ENCODE data around the gene APLP2.
"Not testable (repeated sequence)": the region's sequence is repeated elsewhere in the genome, so short reads cannot be mapped to it uniquely, and the experiment has no call there.

The APLP2 gene

DNA sequence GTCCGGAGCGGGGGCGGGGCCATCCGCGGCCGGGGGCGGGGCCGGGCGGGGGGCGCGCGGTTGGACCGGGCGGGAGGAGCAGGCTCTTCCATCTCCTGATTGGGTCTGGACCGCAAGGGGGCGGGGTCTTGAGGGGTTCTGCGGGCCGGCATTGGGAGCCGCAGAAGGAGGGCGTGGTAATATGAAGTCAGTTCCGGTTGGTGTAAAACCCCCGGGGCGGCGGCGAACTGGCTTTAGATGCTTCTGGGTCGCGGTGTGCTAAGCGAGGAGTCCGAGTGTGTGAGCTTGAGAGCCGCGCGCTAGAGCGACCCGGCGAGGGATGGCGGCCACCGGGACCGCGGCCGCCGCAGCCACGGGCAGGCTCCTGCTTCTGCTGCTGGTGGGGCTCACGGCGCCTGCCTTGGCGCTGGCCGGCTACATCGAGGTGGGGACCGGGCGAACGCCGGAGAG, at the start of gene APLP2:
APLP2 (plus strand) TSS at position 236 of the 450 bp plus-strand sequence; CDS start at position 320, 84 bp downstream.
- DNase-seq = peak; percentile 95 to 98

DNA sequence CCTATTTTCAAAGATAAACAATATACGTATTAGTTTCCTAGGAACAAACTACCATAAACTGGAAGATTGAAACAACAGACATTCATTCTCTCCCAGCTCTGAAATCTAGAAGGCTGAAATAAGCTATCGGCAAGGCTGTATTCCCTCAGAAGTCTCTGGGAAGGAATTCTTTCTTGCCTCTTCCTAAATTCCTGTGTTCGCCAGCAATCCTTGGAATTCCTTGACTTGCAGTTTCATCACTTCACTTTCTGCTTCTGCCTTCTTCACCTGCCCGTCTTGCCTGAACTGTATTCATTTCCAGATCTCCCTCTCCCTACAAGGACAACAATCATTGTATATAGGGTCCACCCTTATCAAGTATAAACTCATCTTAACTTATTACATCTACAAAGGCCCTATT, 49.4 kb upstream of the APLP2 start:
- DNase-seq = no peak

DNA sequence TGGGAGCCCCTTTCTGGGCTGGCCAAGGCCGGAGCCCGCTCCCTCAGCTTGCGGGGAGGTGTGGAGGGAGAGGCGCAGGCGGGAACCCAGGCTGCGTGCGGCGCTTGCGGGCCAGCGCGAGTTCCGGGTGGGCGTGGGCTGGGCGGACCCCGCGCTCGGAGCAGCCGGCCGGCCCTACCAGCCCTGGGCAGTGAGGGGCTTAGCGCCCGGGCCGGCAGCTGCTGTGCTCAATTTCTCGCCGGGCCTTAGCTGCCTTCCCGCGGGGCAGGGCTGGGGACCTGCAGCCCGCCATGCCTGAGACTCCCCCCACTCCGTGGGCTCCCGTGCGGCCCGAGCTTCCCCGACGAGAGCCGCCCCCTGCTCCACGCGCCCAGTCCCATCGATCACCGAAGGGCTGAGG, 48.1 kb upstream of the APLP2 start:
- DNase-seq = not testable (repeated sequence)

DNA sequence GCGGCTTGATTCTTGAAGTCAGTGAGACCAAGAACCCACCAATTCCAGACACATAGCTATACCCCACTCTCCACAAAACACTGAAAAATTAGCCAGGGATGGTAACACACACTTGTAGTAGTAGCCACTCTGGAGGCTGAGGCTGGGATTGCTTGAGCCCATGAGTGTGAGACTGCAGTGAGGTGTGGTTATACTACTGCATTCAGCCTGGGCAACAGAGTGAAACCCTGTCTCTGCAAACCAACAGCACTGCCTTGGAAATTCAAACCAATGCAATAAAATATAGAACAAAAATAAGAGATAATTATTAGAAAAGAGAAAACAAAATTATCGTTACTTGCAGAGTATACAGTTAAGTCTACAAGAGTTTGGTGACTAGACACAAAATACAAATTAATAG, 46.9 kb upstream of the APLP2 start:
- no peak for DNase-seq

DNA sequence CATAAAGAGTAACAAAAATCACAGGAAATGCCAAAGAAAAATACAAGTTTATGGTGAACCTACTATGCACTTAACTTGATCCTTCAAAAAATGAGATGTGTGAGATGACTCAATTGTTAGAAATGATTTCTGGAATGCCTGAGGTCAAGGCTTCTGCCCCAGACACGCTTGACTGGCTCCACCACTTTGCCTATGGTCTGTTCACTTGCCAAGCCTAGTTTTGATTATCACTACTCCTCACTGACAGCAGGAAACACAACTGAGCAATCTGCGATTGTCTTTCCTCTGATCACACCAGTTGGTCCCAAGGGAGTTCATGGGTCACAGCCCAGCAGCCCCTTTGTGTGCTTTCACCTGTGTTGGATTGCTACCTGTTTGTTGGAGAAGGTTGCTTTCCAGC, 46.5 kb upstream of the APLP2 start:
- no peak for DNase-seq

DNA sequence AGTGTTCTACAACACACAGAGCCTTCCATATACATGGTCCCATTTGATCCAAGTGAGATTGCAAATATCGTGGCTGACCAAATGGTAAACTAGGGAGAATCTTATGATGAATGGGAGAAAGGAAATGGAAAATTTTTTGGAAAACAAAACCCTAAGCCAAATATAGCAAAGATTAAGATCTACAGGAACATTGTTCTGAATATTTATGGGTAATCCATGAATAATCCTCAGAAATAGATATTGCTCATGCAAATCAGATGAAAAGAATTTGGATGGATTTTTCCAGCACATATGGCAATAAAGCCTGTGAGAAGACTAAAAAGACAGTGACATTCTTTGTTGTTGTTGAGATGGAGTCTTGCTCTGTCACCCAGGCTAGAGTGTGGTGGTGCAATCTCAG, 45.3 kb upstream of the APLP2 start:
- no peak for DNase-seq

DNA sequence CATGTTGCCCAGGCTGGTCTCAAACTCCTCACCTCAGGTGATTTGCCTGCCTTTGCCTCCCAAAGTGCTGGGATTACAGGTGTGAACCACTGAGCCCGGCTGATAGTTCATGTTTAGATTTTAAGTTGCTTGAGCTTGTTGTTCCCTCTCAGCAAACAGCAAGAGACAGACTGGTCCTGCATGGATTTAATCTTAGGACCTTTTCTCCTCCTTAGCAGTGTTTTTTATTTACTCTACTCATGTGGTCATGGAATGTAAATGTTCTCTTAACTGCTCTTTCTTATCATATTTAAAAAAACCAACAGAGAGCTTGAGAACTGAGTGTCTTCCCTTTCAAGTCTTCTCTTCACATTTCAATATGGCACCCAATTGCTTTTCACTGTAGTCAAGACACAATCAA, 44.3 kb upstream of the APLP2 start:
- no peak for DNase-seq

DNA sequence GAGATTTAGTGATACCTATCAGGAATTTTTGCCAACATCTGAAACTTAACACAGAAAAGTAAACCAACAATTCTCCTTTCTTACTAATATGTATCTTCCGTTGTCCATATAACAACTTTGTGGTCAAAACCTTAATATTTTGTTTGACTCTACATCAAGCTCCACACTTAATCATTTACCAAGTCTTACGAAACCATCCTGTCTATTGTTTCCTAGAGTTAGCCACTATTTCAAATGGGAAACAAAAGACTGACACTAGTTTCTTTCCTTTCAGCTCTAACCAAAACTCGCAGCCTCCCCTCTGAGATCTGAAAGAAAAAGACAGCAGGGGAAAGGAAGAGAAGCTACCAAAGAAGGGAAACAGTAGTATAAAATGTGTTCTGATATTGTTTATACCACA, 40.6 kb upstream of the APLP2 start:
- no peak for DNase-seq

DNA sequence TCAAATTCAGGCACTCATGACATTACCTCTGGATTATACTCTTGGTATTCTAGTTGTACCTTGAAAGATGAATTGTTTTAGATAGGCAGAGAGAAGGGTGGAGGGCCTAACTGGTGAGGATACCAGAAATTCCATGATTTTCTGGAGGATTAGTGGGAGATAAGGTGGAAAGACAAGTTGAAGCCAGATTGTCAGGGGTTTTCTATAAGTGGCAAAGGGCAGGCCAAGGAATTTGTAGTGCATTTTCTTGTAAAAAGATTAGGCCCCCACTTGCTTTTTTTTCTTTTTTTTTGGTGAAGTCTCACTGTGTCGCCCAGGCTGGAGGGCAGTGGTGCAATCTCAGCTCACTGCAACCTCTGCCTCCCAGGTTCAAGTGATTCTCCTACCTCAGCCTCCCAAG, 38.6 kb upstream of the APLP2 start:
- DNase-seq = no peak

DNA sequence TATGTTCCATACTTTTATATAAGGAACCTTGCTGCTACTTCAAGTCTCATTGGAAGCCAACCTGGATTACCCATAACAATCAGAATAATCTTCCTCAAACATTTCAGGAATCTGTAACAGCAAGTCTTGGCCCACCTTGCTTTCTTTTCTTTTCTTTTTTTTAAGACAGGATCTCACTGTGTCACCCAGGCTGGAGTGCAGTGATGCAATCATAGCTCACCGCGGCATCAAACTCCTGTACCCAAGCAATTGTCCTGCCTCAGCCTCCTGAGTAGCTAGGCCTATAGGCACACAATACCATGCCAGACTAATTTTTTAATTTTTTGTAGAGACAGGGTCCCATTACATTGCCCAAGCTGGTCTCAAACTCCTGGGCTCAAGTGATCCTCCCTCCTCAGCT, 37.7 kb upstream of the APLP2 start:
- DNase-seq = no peak

DNA sequence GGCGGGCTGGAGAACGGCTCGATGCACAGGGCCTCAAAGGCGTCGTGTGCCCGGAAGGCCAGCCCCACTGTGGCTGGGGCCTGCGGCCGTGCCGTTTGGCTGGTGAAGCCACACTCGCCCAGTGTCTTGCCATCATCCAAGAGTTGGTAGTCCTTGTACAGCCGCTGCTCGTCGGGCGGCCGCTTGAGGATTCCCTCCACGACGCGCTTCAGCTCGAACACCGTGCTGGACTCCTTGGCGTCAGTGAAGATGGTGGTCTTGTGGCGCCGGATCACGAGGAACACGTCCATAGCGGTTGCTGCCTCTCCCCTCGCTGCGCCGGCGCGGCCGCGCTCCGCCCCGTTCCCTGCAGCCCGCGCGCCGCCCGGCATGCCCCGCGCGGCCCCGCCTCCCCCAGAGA, 36.8 kb upstream of the APLP2 start:
- DNase-seq = no peak

DNA sequence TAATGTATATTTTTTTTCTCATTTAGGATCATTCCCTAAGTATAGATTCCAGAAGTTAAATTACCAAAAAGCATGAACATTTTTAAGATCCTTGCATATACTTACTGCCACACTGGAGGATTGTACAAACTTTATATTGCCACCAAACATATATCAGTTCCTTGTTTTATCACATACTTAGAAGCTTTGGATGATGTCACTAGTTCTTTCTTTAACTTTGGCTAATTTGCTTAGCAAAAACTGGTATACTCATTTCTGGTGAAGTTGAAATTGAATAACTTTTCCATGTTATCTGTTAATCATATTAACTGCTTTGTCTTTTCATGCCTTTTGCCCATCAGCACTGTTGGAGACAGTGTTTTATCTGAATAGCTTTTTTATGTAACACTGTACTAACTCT, 35.5 kb upstream of the APLP2 start:
- DNase-seq = no peak

DNA sequence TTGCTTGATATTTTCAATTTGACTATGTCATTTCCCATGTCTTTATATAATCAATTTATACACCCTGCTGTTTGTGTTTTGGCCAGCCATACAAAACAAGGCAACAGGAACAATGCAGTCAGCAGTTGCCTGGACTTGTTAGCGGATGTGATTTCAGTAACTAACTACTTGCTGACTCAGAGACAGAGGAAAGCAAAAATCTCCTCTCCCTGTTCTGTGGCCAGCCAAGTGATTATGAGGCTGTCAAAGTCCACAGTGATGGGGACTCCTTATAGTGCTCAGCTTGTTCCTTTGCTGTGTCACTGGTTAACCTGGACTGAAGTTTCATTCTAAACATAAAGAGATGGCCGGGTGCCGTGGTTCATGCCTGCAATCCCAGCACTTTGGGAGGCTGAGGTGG, 32.6 kb upstream of the APLP2 start:
- DNase-seq = no peak

DNA sequence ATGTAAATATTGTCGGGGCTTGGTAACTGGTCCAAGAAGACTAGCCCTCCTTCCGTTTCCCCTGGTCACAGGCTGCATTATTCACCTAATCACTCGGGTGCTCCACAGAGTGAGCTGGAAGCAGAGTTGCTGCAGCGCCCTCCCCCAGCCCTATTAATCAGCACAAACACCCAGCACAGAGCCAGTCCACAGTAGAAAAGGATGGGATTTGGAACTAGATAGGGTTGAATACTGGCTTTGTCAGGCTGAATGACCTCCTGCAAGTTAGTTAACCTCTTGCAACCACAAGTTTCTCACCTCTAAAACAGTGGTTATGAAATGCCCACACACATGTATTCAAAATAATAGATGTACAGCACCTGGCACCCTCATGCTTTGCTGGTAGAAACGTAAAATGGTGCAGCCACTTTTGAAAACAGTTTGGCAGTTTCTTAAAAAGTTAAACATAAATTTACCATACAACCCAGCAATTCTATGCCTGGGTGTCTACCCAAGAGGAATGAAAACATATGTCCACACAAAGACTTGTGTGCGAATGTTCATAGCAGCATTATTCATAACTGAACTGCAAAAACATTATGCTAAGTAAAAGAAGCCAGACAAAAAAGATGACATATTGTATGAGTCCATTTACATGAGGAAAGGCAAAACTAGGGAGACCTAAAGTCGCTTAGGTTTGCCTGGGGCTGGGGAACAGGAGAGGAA, 31.7 kb upstream of the APLP2 start:
- DNase-seq = peak in 1 of 2 experiments; percentile 39

DNA sequence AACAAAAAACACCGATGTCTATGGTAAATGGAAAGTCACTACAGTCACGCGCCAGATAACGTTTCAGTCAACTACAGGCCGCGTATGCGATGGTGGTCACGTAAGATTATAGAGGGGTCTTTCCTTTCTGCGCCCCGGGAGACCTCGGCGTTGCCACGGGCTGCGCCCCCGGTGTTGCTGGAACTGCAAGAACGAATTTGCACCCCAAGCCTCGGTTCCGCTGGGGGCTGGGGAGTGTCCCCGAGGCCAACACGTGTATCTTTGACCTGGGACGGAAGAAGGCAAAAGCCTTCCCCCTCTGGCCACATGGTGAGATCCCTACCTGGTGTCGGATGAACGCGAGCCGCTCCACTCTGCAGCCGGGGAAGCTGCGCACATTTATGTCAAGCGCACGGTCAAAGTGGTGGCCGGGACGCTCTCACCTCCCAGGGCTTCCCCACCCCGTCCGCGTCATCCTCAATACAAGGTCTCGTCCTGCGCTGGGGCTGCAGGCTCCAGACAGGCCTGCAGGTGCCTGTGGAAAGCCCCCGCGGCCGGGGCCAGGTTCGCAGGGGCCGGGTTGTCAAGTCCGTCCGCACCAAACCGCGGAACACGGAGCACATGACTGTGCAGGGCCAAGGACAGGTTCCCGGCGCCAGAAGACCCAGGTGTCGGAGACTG, 29.3 kb upstream of the APLP2 start:
- DNase-seq = no peak

DNA sequence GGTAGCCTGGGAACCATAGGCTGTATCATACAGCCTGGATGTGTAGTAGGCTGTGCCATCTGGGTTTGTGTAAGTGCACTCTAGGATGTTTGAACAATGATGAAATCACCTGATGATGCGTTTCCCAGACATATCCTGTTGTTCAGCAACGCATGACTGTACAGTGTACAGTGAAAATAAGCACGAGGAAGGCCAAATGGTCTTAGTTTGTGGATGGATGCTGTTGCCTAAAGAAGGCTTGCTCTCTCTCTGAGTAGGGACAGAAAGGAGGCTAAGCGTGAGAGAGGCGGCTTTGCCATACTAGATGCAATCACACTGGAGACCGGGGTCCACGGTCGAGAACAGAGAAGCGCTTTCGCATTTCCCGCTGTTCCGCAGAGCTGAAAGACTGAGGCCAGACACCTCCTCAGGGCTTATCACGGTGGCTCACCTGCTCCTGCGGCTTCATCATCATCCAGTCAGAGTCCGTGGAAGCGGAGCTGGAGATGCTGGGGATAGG, 27.6 kb upstream of the APLP2 start:
- no peak for DNase-seq

DNA sequence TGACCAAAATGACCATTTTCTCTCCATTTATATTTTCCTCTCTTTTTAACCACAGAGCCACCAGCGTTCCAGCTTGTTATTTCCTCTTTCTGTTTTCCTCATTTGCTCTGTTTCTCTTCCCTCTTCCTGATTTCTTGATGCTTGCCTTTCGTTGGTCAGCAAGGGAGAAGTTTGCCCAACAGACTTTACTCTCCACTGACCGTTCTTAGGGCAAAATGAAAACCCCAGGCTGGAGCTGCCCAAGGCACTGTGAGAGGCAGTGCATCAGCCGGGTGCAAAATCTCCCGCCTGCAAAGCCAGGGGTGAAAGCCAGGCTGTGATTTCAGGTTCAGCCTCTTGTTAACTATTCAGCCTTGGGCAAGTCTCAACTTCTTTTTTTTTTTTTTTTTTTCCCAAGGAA, 26.1 kb upstream of the APLP2 start:
- DNase-seq = no peak

DNA sequence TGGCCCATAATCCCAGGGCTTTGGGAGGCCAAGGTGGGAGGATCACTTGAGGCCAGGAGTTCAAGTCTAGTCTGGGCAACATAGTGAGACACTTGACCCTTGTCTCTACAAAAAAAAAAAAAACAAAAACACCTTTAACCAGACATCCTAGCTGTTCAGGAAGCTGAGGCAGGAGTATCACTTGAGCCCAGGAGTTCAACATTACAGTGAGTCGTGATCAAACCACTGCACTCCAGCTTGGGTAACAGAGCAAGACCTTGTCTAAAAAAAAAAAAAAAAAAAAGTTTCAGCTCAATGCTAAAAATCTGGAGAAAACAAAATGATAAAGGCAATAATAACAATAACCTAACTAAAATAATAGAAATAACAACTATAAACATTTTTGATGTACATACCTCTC, 22.6 kb upstream of the APLP2 start:
- no peak for DNase-seq

DNA sequence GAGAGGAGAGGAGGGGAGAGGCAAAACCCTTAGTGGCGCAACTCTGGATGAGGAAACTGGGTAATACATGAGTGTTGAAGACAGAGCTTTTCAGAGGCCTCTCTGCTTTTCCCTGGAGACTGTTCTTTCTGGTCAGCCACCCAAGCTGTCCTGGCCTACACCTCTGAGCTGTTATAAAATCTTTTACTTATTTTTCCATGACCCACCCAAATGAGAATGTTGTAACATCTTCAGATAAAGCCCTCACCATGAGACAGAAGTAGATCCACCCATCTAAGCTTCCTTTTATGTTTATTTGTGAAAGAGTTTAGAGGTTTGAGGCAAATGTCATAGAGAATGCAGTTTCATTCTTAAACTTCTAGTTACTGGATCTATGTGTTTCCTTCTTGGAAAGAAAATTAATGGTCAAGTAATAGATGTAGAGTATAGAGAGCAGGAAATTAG, 20.3 kb upstream of the APLP2 start:
- DNase-seq = no peak

DNA sequence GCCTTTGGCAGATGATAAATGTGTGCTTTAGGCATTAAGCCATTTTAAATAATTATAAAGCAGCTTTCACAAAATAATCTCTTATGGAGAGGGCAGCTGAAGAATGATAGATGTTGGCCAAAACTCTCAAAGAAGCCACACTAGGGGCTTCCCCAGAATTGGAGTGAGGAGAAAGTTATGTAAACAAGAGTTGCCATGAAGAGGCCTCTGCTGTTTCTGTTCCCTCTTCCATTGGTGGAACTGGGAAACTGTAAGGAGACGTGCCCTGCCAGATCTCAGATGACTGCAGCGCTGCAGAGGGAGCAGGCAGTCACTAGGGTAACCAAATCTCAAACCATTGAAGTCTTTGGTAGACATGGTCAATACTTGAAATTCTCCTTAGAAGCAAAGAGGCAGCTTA, 19.4 kb upstream of the APLP2 start:
- DNase-seq = peak in 1 of 2 experiments; percentile 9

DNA sequence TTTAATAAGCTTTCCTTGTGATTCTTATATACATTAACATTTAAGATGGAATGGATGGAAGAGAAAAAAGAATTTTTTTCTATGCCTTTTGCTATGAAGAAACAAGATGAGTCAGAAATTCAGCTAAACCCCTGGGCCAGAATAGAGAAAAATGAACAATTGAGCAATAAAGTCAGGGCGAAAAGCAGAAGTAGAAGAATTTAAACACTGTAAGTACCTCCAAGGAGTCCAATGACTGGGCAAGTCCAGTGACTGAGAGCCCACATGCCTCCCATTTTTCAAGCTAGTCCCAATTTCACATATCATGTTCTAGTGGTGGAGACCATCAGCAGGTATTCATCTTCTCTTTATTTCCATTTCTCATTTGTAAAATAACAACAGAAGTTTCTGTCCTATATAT, 18.6 kb upstream of the APLP2 start:
- no peak for DNase-seq

DNA sequence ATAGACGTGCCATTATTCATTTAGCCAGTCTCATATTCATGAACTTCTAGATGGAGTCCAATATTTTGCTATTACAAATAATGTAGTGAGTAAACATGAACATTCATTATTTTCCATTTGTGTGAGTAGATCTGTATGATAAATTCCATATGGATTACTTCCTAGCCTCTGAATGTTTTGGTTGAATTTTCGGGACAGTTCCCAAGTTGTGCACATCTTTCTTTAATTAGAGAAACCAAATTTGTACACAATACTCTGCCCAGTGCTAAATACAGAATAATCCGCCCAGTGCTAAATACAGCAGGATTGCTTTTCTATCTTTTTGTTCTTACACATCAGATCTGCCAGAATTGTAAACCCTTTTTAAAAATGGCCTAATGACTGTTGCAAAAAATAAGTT, 17.1 kb upstream of the APLP2 start:
- no peak for DNase-seq

DNA sequence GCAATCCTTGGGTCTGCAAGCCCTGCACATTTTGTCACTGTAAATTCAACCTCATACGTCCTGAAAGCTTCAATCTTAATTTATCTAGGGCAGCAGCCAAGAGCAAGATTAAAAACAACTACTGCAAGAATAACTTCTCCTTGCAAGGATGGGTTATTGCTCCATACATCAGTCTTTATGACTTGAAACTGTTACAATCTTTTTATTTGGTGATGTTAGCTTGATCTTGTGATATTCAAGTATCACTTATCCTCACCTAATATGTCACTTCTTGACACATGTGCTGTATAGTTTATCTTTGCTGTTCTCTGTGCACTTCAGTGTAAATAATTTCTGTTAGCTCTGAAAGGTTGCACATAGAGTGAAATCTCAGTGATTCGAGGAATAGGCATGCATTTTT, 14.7 kb upstream of the APLP2 start:
- DNase-seq = no peak

DNA sequence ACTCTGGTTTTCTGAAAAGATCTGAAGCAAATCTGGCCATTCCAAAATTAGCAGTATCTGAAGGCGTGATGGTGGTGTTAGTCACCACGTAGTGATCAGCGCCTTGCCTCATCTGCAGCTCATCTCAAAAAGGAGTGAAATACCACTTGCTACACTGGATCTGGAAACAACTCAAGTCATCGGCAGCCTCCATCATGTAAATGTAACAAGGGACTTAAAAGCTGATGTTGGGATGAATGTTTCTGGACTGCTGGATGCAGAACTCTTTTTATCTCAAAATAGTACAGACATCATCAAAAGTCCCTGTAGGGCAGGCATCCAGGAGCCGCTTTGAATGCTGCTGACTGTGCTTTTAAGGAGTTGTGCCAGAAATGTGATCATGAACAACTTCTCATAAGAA, 14.1 kb upstream of the APLP2 start:
- no peak for DNase-seq

DNA sequence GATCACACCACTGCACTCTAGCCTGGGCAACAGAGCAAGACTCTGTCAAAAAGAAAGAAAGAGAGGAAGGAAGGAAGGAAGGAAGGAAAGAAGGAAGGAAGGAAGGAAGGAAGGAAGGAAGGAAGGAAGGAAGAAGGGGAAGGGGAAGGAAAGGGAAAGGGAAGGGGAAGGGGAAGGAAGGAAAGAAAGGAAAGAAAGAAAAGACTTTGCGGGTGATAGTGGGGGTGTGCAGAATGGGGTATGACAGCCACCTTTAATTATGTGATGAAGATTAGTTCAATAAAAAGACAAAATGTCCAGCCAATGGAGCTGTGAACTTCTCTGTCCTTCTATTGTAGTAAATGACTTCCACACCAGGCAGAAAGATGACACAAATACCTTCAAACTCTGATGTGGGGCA, 8.7 kb upstream of the APLP2 start:
- DNase-seq = no peak
